GM12892 (cell line): ENCODE data around the gene LEMD1.

Source experiments
- POLR2AphosphoS5 ChIP-seq: IDR thresholded peaks from 2 replicates; pipeline ENCODE4 v1.6.1; 2011; ENCODE audit warnings: low read depth, low read length, control low read depth
- TAF1 ChIP-seq: IDR thresholded peaks from 2 replicates; pipeline ENCODE4 v1.6.1; 2011; ENCODE audit warnings: low read depth, mild to moderate bottlenecking, control low read depth, low read length, borderline replicate concordance

- TF ChIP-seq TAF1 (no peak), POLR2AphosphoS5 (no peak)
Observed at GRCh38 chr1:205448540-205449253, 26.8 kb upstream of the LEMD1 start.
